ENCODE data around the gene NECTIN4.
"Not testable (repeated sequence)": the region's sequence is repeated elsewhere in the genome, so short reads cannot be mapped to it uniquely, and the experiment has no call there.

DNA sequence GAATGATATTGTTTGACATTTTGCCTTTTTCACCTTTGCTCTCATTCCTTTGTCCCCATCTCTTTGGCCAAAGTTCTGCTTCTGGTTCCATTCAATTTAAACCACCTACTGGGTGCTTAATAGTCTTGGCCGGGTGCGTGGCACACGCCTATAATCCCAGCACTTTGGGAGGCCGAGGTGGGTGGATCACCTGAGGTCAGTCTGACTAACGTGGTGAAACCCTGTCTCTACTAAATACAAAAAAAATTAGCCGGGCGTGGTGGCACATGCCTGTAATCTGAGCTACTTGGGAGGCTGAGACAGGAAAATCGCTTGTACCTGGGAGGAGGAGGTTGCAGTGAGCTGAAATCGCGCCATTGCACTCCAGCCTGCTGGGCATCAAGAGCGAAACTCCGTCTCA is 66.9 kb downstream of the NECTIN4 start:
- TF ChIP-seq, protein P1, sequence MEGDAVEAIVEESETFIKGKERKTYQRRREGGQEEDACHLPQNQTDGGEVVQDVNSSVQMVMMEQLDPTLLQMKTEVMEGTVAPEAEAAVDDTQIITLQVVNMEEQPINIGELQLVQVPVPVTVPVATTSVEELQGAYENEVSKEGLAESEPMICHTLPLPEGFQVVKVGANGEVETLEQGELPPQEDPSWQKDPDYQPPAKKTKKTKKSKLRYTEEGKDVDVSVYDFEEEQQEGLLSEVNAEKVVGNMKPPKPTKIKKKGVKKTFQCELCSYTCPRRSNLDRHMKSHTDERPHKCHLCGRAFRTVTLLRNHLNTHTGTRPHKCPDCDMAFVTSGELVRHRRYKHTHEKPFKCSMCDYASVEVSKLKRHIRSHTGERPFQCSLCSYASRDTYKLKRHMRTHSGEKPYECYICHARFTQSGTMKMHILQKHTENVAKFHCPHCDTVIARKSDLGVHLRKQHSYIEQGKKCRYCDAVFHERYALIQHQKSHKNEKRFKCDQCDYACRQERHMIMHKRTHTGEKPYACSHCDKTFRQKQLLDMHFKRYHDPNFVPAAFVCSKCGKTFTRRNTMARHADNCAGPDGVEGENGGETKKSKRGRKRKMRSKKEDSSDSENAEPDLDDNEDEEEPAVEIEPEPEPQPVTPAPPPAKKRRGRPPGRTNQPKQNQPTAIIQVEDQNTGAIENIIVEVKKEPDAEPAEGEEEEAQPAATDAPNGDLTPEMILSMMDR (IDR thresholded peaks at IDR 0.05; ENCODE audit: borderline replicate concordance, extremely low read depth, low read length, poor library complexity, severe bottlenecking) = not testable (repeated sequence)
- not testable (repeated sequence) for TF ChIP-seq EZH2 (IDR thresholded peaks at IDR 0.05; ENCODE audit: borderline replicate concordance, low read depth, low read length, severe bottlenecking)
